Stimulated activated CD8-positive, alpha-beta memory T cell treated with anti-CD3 and anti-CD28 coated beads, Interleukin-15, amount 100 ng/mL, for 4 hours (primary cell): ENCODE measurements around the gene LEFTY1.
A peak's percentile ranks its signal among the peaks of the same experiment; 100 is the strongest.
"Not testable (repeated sequence)": the region's sequence is repeated elsewhere in the genome, so short reads cannot be mapped to it uniquely, and the experiment has no call there.

Source experiments
- DNase-seq, 2 donors: peaks; one replicate each; pipeline ENCODE4 v3.0.0-alpha.2; 2020; ENCODE audit warnings: low read depth in 2 of 2

Gene LEFTY1

DNA sequence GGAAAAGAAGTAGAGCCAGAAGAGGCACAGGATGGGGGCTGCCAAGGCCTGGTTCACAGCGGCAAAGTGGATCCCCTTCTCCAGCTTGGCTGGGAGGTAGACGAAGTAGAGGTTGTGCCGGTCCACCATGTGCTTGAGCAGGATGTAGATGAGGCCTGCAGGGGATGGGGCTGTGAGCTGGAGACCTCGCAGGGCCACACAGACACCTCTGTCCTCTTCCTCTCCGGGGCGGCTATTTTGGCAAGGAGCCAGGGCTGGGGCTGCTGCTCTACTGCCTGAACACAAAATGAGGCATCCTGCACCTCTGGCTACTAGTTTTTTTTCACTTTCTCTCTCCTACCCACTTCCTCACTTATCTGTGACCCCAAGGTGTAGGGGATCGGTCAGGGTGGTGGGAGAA lies 39.0 kb downstream of the LEFTY1 start:
- DNase-seq: peak in 1 of 2 donors; percentile 23

DNA sequence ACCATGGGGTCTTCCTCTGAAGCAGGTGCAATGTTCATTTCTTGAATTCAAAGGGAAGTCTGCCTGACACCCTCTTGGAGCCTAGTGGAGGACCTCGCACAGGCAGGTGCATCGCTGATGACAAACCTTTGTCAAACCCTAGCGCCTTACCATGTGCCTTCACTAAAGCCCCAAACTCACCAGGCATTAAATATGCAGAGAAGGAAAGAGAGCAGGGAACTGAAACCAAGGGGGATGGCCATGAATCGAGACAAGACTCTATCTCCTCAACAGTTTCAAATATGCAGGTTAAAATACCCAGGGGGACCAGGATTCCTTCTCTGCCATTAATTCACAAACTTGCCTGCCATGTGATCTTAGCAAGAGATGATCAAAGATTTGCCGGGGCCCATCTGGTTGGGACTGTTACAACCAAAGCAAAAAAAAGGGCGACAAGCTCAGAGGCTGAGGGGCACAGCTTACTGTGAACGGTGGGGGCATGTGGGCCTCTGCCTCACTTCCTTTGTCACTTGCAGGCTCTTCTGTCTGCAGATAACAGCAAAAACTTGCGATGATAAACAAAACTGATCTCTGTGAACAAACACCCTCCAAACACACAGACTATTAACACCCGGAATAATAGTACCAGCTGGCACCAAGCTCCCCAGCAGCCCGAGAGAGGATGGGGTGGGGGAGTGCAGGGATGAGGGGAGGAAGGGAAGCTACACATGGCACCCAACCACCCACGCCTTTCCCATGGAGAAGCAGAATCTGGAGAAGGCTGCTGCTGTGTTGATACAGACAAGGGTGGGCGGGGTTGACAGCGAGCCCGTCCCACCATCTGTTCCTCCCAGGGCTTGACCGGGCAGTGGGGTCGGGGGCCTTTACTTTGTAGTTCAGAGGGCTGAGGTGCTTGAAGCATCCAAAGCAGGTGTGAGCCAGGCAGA lies 40.7 kb downstream of the LEFTY1 start:
- DNase-seq: no peak

DNA sequence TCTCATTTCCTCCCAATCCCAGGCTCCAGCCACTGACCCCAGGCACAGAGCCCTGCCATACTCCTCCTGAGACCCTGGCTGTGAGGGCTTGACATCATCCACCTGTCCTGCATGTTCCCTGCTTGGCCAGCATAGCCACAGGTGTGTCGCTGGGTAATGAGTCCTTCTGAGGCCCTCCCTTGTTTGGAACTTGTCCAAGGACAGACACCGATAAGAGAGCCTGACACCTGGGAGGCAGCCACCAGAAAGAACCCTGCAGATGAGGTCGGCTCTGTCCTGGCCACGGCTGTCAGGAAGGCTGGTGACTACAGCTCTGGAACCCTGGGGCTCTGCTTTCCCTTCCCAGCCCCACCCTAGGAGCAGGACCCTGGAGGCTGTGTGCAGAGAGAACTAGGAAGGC lies 41.3 kb downstream of the LEFTY1 start:
- DNase-seq: no peak

DNA sequence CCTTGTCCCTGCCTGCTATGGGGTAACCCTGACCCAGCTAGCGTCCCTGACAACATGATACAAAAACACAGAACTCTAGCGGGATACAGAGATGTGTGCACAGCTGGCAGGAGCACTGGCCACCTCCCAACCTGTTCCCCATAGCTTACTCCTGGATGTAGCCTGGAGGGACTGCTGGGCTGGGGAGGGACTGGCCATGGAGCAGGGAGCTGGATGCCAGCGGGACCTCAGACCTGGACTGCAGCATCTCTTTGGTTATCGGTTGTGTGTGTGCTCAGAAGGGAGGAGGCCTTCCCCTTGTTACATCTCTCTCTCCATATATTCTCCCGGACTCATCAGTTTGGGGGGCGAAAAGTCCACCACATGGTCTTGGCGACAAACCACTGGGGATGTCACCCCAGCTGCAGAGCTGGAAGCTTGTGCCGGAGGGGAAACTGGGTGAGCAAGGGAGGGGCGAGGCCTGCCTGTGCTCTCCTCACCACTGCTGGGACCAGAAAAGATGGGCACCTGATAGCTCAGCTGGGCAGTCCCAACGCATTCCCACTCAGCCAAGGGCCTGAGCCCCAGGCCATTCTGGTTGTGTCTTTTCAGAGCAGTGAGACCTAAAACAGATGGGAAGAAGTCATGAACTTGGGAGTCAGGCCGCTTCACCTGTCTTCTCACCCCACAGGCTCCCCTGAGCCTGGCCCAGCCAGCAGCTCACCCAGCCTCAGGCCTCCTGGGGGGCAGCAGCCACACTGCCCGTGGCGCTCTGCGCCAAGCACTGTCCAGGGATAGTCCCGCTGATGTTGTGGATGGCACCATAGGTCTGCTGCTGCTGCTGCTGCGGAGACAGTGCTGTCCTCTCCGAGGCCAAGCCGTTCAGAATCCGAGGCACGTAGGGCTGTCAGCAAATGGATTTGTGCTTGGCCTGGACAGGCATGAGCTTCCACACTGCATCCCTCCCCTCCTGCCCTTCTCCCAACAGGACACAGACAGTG lies 42.3 kb downstream of the LEFTY1 start:
- no peak for DNase-seq

DNA sequence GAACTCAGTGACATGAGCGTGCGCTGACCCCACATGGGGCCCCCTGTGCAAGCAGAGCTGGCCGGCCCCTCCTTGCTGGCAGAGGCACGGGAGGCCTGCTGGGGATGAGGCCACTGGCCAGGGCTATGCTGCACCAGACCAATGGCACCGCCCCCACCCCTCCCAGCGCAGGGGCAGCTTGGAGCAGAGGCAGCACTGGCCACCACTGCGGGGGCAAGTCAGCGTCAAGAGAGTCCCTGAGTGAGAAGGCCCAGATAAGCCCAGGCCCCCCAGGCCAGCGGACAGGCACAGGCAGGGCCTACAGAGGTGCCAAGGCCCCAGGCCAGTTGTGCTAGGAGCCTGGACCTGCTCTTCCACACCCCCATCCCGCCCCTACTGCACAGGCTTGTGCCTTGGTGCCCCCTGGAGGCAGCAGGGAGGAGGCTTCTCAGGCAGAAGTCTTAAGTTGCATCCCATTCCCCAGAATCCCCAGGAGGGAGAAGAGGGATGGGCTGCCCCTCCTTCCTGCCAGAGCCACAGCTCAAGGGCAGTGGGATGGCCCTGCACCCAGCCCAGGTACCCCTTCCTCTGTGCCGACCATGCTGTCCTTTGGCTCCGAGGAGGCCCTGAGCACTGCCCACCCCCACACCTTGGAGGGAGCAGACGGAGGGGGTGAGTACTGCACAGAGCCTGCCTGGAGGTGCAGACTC lies 43.2 kb downstream of the LEFTY1 start:
- DNase-seq: no peak

DNA sequence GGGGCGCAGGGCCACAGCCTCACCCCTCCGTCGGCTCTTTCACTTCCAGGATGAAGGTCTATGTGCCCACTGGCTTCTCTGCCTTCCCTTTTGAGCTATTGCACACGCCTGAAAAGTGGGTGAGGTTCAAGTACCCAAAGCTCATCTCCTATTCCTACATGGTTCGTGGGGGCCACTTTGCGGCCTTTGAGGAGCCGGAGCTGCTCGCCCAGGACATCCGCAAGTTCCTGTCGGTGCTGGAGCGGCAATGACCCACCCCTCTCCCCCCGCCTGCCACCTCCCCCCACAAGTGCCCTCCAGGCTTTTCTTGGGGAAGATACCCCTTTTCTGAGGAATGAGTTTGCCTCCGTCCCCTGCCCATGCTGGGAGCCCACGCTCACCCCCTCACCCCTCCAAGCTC lies 43.8 kb downstream of the LEFTY1 start:
- DNase-seq: no peak

DNA sequence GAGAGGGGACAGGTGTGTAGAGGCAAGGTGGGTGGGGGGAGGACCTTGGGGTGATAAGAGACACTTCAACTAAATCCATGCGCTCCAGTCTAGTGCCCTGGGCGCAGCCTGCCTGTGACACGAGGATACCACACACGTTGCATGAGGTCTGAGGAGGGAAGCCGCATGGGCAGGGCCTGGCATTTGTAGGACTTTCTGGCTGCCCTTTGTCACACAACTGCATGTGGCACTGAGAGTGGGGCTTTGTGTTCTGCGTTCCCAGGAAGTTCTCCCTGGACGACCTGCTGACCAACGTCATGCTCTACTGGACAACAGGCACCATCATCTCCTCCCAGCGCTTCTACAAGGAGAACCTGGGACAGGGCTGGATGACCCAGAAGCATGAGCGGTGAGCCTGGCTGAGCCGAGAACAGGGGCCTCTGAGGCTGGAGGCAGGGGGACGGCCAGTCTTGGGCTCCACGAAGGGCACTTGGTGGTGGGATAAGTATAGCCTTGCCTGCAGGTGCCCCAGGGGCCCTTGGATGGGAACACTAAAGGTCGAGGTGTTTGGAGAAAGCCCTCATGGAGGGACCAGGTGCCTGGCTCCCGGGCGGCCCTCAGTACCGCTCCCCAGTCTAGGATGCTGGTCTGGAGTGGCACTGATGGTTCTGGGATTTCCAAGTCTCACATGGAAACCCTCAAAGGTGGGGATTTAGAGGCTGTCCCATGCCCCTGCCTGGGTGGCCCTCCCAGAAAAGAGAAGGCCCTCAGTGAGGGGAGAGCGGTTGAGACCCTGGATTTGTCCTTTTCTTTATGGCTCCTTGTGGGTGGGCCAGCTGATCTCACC lies 44.5 kb downstream of the LEFTY1 start:
- no peak for DNase-seq

DNA sequence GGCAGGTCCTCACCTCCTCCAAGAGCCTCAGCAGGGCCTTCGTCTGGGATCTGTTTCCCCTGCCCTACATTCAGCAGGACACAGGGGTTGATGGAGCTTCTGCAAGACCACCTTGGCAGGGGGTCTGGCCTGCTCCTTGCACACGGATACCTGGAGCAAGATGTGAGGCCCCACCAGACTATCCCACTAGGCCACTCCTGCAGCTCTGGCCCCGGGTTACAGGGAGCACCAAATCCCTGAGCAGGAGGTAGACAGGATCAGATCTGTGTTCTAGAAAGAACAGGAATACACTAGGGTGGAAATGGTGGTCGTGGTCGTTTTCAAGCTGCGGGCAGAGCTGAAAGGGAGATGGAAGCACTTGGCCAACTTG lies 45.5 kb downstream of the LEFTY1 start:
- no peak for DNase-seq

DNA sequence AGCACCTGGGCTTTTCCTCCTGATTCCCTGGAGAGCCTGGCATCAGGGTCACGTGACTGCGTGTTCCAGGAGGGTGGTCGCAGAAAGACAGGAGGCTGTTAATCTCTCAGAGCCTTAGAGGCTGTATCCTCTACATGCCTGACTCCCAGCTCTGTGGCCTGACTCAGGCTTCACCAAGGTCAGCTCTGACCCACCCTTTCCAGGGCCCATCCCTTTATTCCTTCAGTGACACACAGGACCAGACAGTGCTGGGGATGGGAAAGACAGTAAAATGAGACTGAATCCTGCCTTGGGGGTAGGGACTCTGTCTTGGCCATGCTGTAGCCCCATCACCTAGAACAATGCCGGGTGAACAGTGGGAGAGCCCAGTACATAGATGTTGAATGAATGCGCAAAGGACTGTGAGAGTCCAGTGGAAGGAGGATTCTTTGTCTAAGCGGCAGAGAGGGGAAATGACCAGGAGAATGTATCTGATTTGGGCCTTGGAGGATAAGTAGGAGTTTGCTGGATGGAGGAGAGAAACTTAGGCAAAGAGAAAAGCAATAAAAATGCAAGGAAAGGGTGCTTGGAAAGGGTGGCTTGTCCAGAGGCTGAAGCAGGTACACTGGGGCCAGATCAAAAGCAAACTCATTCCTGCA lies 46.0 kb downstream of the LEFTY1 start:
- DNase-seq: no peak

DNA sequence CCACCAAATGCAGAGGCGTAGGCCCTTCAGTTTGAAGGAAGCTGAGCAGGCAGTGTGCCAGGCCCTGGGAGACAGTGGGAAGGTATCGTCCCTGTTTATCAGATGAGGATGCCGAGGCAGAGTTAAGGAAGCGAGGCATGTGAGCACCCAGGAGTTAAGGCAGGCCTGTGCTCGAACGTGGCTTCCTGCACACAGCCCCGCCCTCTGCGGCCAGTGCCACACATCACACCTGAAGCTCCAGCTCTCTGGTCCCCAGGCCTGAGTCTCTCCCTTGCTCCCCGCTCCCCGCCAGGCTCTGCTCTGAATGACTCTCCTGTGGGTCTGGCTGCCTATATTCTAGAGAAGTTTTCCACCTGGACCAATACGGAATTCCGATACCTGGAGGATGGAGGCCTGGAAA lies 46.9 kb downstream of the LEFTY1 start:
- no peak for DNase-seq

DNA sequence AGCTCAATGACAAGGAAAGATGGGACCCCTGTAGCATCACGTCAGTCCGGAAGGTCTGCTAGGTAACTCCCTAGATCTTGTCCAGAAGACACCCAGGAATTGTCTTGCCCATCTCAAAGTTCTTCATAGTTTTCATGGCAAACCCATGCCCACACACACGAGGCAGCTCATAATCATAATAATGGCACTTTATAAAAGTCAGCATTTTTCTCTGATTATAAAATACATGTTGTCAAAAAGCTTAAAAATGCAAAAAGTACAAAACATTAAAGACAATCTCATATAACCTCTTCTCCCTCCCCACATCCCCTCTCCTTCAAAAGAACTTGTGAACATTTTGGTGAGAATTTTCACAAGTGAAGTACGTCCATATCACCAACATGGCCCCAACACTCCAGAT lies 48.2 kb downstream of the LEFTY1 start:
- no peak for DNase-seq

DNA sequence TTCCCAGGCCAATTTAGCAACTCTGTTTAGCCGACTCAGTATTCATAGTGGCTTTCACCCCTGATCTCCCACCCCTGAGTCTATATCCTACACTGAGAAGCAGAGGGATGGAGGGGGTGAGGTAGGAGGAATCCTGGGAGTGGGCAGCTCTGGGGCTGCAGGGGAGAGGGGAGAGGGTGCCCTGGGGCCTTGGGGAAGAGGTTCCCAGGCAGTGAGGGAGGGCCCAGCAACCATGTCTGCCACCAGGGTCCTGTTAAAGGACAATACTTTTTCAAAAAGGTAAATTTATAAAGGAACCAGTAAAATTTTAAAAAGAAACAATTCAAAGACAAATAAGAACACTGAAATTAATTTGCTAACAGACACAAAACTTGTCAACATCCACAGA lies 48.7 kb downstream of the LEFTY1 start:
- DNase-seq: no peak

DNA sequence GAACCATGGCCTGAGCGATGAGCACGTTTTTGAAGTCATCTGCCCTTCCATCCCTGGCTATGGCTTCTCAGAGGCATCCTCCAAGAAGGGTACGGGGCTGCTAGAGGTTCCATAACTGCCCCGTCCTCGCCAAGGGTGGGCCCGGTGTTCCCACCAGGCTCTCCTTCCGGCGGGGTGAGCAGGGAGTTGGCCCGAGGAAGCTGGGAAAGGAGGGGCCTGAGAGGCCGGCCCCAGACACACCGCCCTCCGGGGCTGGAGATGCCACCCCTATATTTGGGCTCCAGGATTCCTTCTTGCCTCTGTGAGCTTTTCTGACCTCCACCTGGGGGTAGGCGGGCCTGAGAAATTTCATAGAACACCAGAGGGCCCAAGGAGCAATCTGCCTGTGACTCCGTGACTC lies 50.2 kb downstream of the LEFTY1 start:
- DNase-seq: no peak

DNA sequence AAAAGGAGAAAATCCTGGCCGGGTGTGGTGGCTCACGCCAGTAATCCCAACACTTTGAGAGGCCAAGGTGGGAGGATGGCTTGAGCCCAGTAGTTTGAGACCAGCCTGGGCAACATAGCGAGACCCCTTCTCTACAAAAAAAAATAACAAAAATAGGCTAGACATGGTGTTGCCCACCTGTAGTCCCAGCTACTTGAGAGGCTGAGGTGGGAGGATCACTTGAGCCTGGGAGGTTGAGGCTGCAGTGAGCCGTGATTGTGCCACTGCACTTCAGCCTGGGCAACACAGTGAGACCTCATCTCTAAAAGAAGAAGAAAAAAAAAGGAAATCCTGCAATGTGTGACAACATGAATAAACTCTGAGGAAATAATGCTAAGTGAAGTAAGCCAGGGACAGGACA lies 52.6 kb downstream of the LEFTY1 start:
- DNase-seq: not testable (repeated sequence)
